ENCODE results near the gene ADAMTS14.

The ADAMTS14 gene

GRCh38 chr10:70672165-70673042 lies at the start of gene ADAMTS14:
Gene ADAMTS14 (plus strand): TSS chr10:70672506. CDS start chr10:70672803, 297 bp downstream.
- no peak for TF ChIP-seq EP300 (IDR thresholded peaks at IDR 0.05; ENCODE audit: borderline replicate concordance)
- TF ChIP-seq CREB1 (IDR thresholded peaks at IDR 0.05; ENCODE audit: low read depth), result no peak
- TF ChIP-seq TEAD4 (IDR thresholded peaks at IDR 0.05), result no peak
- peak; percentile 67; the same call in 1 of the 2 replicates for TF ChIP-seq MAX (IDR thresholded peaks at IDR 0.05)

GRCh38 chr10:70622541-70622940 lies 49.8 kb upstream of the ADAMTS14 start:
- TF ChIP-seq CREB1 (IDR thresholded peaks at IDR 0.05; ENCODE audit: low read depth), result no peak
- no peak for TF ChIP-seq TCF12 (IDR thresholded peaks at IDR 0.05; ENCODE audit: low read depth)
- TF ChIP-seq NFIC (IDR thresholded peaks at IDR 0.05), result no peak

- no peak for TF ChIP-seq MAX (IDR thresholded peaks at IDR 0.05)
- TF ChIP-seq TEAD4 (IDR thresholded peaks at IDR 0.05), result no peak
- no peak for TF ChIP-seq CEBPB (IDR thresholded peaks at IDR 0.05)
- no peak for TF ChIP-seq FOXM1 (IDR thresholded peaks at IDR 0.05; ENCODE audit: borderline replicate concordance, low read depth)
These were observed 49.1 kb upstream of the ADAMTS14 start for GRCh38 chr10:70622981-70623844.

- TF ChIP-seq TEAD4 (IDR thresholded peaks at IDR 0.05), result no peak
These were observed 46.2 kb upstream of the ADAMTS14 start for GRCh38 chr10:70626056-70626455.

- no peak for TF ChIP-seq EP300 (IDR thresholded peaks at IDR 0.05; ENCODE audit: borderline replicate concordance)
- TF ChIP-seq EGR1 (IDR thresholded peaks at IDR 0.05), result no peak
These were observed 43.0 kb upstream of the ADAMTS14 start for GRCh38 chr10:70629338-70629737.

- TF ChIP-seq FOXM1 (IDR thresholded peaks at IDR 0.05; ENCODE audit: borderline replicate concordance, low read depth) (no peak), CREB1 (IDR thresholded peaks at IDR 0.05; ENCODE audit: low read depth) (no peak), YY1 (IDR thresholded peaks at IDR 0.05; ENCODE audit: low read depth) (no peak), TEAD4 (IDR thresholded peaks at IDR 0.05) (no peak), MAX (IDR thresholded peaks at IDR 0.05) (no peak), EGR1 (IDR thresholded peaks at IDR 0.05) (no peak), TCF12 (IDR thresholded peaks at IDR 0.05; ENCODE audit: low read depth) (no peak), TAF1 (IDR thresholded peaks at IDR 0.05; ENCODE audit: low read depth) (no peak), REST (IDR thresholded peaks at IDR 0.05; ENCODE audit: low read depth) (no peak)
These were observed 38.3 kb upstream of the ADAMTS14 start for GRCh38 chr10:70634011-70634410.

- TF ChIP-seq TEAD4 (IDR thresholded peaks at IDR 0.05) (no peak), NFIC (IDR thresholded peaks at IDR 0.05) (no peak), USF1 (IDR thresholded peaks at IDR 0.05) (no peak), ZBTB7A (IDR thresholded peaks at IDR 0.05; ENCODE audit: low read depth) (no peak), REST (IDR thresholded peaks at IDR 0.05; ENCODE audit: low read depth) (no peak), TAF1 (IDR thresholded peaks at IDR 0.05; ENCODE audit: low read depth) (no peak), EP300 (IDR thresholded peaks at IDR 0.05; ENCODE audit: borderline replicate concordance) (no peak), MAX (IDR thresholded peaks at IDR 0.05) (no peak), EGR1 (IDR thresholded peaks at IDR 0.05) (no peak), YY1 (IDR thresholded peaks at IDR 0.05; ENCODE audit: low read depth) (no peak), CREB1 (IDR thresholded peaks at IDR 0.05; ENCODE audit: low read depth) (no peak), FOXM1 (IDR thresholded peaks at IDR 0.05; ENCODE audit: borderline replicate concordance, low read depth) (no peak), RAD21 (IDR thresholded peaks at IDR 0.05; ENCODE audit: low read depth) (no peak)
These were observed 25.2 kb upstream of the ADAMTS14 start for GRCh38 chr10:70647086-70647485.

Measured in Ishikawa (cell line).